ENCODE measurements around the gene AP1S2.
"Not testable (repeated sequence)": the region's sequence is repeated elsewhere in the genome, so short reads cannot be mapped to it uniquely, and the experiment has no call there.

AP1S2 gene

DNA sequence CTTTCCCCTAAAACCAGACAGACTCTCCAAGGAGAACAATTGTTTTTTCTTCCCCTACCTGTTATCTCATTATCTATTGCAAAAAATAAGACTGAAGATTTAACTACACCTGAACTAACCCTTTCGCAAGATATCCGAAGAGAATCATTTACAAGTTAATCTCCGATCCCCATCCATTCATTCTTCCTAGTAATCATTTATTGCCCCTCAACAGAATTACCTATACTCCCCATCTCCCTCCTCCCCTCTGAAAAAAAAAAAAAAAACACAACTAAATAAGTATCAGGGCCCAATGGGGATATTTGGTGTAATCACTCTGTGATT is 28.9 kb upstream of the AP1S2 start:
- no peak overlapping the region for H3K27ac ChIP-seq (ENCODE audit: low read depth, low read length, poor library complexity, severe bottlenecking)
- no peak overlapping the region for H3K4me3 ChIP-seq (ENCODE audit: low read depth, low read length, poor library complexity, severe bottlenecking)
- no peak overlapping the region for H3K4me2 ChIP-seq (ENCODE audit: low read length)
- no peak overlapping the region for H3K9ac ChIP-seq (ENCODE audit: low read length)
- no peak for TF ChIP-seq EZH2 (IDR thresholded peaks at IDR 0.05; ENCODE audit: borderline replicate concordance, low read length)
- TF ChIP-seq, protein P1, sequence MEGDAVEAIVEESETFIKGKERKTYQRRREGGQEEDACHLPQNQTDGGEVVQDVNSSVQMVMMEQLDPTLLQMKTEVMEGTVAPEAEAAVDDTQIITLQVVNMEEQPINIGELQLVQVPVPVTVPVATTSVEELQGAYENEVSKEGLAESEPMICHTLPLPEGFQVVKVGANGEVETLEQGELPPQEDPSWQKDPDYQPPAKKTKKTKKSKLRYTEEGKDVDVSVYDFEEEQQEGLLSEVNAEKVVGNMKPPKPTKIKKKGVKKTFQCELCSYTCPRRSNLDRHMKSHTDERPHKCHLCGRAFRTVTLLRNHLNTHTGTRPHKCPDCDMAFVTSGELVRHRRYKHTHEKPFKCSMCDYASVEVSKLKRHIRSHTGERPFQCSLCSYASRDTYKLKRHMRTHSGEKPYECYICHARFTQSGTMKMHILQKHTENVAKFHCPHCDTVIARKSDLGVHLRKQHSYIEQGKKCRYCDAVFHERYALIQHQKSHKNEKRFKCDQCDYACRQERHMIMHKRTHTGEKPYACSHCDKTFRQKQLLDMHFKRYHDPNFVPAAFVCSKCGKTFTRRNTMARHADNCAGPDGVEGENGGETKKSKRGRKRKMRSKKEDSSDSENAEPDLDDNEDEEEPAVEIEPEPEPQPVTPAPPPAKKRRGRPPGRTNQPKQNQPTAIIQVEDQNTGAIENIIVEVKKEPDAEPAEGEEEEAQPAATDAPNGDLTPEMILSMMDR (IDR thresholded peaks at IDR 0.05; ENCODE audit: low read length) = no peak
- no peaks in the 10 kb centered on the region for H3K9me2 ChIP-seq (ENCODE audit: low read depth, low read length)
- no peaks in the 10 kb centered on the region for H3F3A ChIP-seq (ENCODE audit: insufficient read depth, low read length)
- H3K79me2 ChIP-seq (ENCODE audit: insufficient read depth, low read length) = no peaks in the 10 kb centered on the region
- no peaks in the 10 kb centered on the region for H3K9me3 ChIP-seq (ENCODE audit: low read length)
- no peaks in the 10 kb centered on the region for H3K36me3 ChIP-seq (ENCODE audit: insufficient read depth, low read length)
- peaks cover 19% of the 10 kb centered on the region for H3K4me1 ChIP-seq (ENCODE audit: insufficient read depth, low read length, severe bottlenecking)
- H3K27me3 ChIP-seq (ENCODE audit: insufficient read depth, low read length) = no peaks in the 10 kb centered on the region
- H4K20me1 ChIP-seq (ENCODE audit: insufficient read depth, low read length) = no peaks in the 10 kb centered on the region
- H2AFZ ChIP-seq (ENCODE audit: low read length) = no peak overlapping the region

DNA sequence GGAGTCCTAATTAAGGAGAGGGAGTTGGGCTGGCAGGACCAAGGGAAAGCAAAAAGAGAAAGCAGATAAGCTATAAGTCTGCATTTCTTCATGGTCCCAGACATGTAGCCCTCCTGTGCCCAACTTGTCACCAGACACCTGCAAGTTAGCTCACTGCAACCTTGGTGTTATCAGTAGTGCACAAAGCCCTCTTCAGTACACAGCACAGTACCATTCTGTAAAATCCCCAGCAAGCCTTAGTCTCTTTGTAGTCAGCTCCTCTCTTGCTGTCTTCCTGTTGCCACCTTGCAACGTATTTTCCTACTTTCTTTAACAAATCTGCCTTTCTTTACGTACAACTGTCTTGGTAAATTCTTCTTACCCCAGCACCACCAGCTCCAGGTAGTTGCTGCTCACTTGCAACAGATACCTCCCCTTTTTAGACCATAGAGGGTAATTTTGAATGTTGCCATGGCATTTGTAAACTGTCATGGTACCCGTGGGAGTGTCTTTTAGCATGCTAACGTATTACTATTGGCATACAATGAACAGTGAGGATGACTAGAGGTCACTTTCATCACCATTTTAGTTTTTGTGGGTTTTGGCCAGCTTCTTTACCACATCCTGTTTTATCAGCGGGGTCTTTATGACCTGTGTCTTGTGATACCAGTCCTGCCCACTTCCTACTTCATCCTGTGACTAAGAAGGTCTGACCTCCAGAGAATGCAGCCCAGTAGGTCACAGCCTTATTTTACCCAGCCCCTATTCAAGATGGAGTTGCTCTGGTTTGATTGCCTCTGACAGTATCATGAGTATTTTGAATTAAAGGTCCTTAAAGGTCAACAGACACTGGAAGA is 28.3 kb upstream of the AP1S2 start:
- Histone ChIP-seq H4K20me1 (ENCODE audit: insufficient read depth, low read length) (no peaks in the 10 kb centered on the region), H3K79me2 (ENCODE audit: insufficient read depth, low read length) (no peaks in the 10 kb centered on the region), H3K9me2 (ENCODE audit: low read depth, low read length) (no peaks in the 10 kb centered on the region), H3K9me3 (ENCODE audit: low read length) (no peaks in the 10 kb centered on the region), H3K4me3 (ENCODE audit: low read depth, low read length, poor library complexity, severe bottlenecking) (no peak overlapping the region), H3K9ac (ENCODE audit: low read length) (no peak overlapping the region), H2AFZ (ENCODE audit: low read length) (0 out of 2 replicates have a peak overlapping the region, but pooled peaks have one; percentile 18), H3K27me3 (ENCODE audit: insufficient read depth, low read length) (no peaks in the 10 kb centered on the region), H3K36me3 (ENCODE audit: insufficient read depth, low read length) (no peaks in the 10 kb centered on the region), H3K4me2 (ENCODE audit: low read length) (peak overlapping the region; percentile 37; the same call in 1 of the 2 replicates), H3K4me1 (ENCODE audit: insufficient read depth, low read length, severe bottlenecking) (peaks cover 16% of the 10 kb centered on the region), H3F3A (ENCODE audit: insufficient read depth, low read length) (no peaks in the 10 kb centered on the region), H3K27ac (ENCODE audit: low read depth, low read length, poor library complexity, severe bottlenecking) (peak overlapping the region; percentile 13)
- no peak for TF ChIP-seq EZH2 (IDR thresholded peaks at IDR 0.05; ENCODE audit: borderline replicate concordance, low read length)
- TF ChIP-seq, protein P1 (IDR thresholded peaks at IDR 0.05; ENCODE audit: low read length) = no peak

DNA sequence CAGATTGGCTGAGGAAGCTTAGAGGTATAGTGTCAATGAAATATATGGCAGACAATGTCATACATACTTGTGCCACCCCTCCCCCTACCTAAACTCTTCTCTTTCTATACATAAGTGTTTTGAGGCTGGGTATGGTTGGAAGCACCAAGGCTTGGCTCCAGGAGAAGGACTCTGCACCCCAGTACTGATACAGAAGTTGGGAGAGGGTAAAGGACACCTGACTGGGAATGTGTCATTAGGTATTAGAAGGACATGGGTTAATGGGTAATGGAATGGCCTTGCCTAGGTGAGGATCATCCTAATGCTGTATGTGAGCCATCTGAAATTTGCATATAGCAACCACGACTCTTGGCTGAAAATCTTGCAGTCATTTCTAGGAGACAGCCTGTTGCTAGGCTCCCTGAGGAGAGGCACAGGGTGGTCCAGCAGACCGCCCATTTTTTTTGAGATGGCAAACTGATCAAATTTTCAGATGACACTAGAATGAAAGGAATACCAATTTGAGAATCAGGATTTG is 26.8 kb upstream of the AP1S2 start:
- H3K9ac ChIP-seq (ENCODE audit: low read length) = no peak overlapping the region
- no peaks in the 10 kb centered on the region for H3F3A ChIP-seq (ENCODE audit: insufficient read depth, low read length)
- no peaks in the 10 kb centered on the region for H3K9me3 ChIP-seq (ENCODE audit: low read length)
- H3K9me2 ChIP-seq (ENCODE audit: low read depth, low read length) = no peaks in the 10 kb centered on the region
- H3K27ac ChIP-seq (ENCODE audit: low read depth, low read length, poor library complexity, severe bottlenecking) = no peak overlapping the region
- no peak for TF ChIP-seq EZH2 (IDR thresholded peaks at IDR 0.05; ENCODE audit: borderline replicate concordance, low read length)
- TF ChIP-seq, protein P1 (IDR thresholded peaks at IDR 0.05; ENCODE audit: low read length) = no peak
- peaks cover 12% of the 10 kb centered on the region for H3K4me1 ChIP-seq (ENCODE audit: insufficient read depth, low read length, severe bottlenecking)
- H4K20me1 ChIP-seq (ENCODE audit: insufficient read depth, low read length) = no peaks in the 10 kb centered on the region
- no peak overlapping the region for H3K4me2 ChIP-seq (ENCODE audit: low read length)
- no peaks in the 10 kb centered on the region for H3K27me3 ChIP-seq (ENCODE audit: insufficient read depth, low read length)
- no peaks in the 10 kb centered on the region for H3K79me2 ChIP-seq (ENCODE audit: insufficient read depth, low read length)
- H3K4me3 ChIP-seq (ENCODE audit: low read depth, low read length, poor library complexity, severe bottlenecking) = no peak overlapping the region
- H2AFZ ChIP-seq (ENCODE audit: low read length) = no peak overlapping the region
- no peaks in the 10 kb centered on the region for H3K36me3 ChIP-seq (ENCODE audit: insufficient read depth, low read length)

DNA sequence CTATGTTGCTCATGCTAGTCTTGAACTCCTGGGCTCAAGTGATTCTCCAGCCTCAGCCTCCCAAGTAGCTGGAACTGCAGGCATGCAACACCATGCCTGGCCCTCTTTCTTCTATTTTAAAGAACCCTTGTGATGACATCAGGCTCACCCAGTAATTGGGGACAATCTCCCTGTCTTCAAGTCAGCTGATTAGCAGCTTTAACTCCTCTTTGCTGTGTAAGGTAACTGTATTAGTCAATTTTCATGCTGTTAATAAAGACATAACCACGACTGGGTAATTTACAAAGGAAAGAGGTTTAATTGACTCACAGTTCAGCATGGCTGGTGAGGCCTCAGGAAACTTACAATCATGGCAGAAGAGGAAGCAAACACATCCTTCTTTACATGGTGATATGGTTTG is 23.3 kb upstream of the AP1S2 start:
- not testable (repeated sequence) for H3K9me2 ChIP-seq (ENCODE audit: low read depth, low read length); H3K9me3 ChIP-seq (ENCODE audit: low read length); H4K20me1 ChIP-seq (ENCODE audit: insufficient read depth, low read length); H3K27ac ChIP-seq (ENCODE audit: low read depth, low read length, poor library complexity, severe bottlenecking); H3K79me2 ChIP-seq (ENCODE audit: insufficient read depth, low read length); H3F3A ChIP-seq (ENCODE audit: insufficient read depth, low read length); H3K4me2 ChIP-seq (ENCODE audit: low read length); H3K36me3 ChIP-seq (ENCODE audit: insufficient read depth, low read length); H3K4me3 ChIP-seq (ENCODE audit: low read depth, low read length, poor library complexity, severe bottlenecking); H3K4me1 ChIP-seq (ENCODE audit: insufficient read depth, low read length, severe bottlenecking); H3K27me3 ChIP-seq (ENCODE audit: insufficient read depth, low read length); H2AFZ ChIP-seq (ENCODE audit: low read length); H3K9ac ChIP-seq (ENCODE audit: low read length)
